Right atrium auricular region (tissue), 2 donors: ENCODE data around the gene TM4SF20. TPM values are rescaled to one million over a fixed set of nuclear protein-coding genes. Genes with fewer than 3 reads are reported as not detected.

Source experiments
- DNase-seq: peaks from one replicate; pipeline ENCODE4 v3.0.0-alpha.2; 2019; ENCODE audit warnings: low spot score
- H3K27ac ChIP-seq, 2 donors: fragments of 200-600 bp; sonication (generic); 1 replicate in 1 of 2; 2 replicates in 1 of 2; pipeline ENCODE4 v1.5.1; 2016 to 2019
- H3K27me3 ChIP-seq, 2 donors: fragments of 200-600 bp; sonication (generic); one replicate each; pipeline versions ENCODE4 v1.5.1 to v1.6.0; 2017 to 2019
- H3K36me3 ChIP-seq: fragments of 200-600 bp; sonication (generic); one replicate; pipeline ENCODE4 v1.5.1; 2016
- H3K4me1 ChIP-seq, 2 donors: fragments of 200-600 bp; sonication (generic); one replicate each; pipeline versions ENCODE4 v1.5.1 to v1.6.0; 2017 to 2019
- H3K4me3 ChIP-seq, 2 donors: fragments of 200-600 bp; sonication (generic); 1 replicate in 1 of 2; 2 replicates in 1 of 2; pipeline ENCODE4 v1.5.1; 2017 to 2019; ENCODE audit warnings: mild to moderate bottlenecking in 1 of 2, moderate library complexity in 1 of 2
- H3K9me3 ChIP-seq, 2 donors: fragments of 200-600 bp; sonication (generic); one replicate each; pipeline ENCODE4 v1.5.1; 2019
- total RNA-seq, 2 donors: library from RNA; depleted of rRNA; stranded (reverse); fragments of >200 nt; gene quantifications; one replicate each; pipeline ENCODE4 v1.1.0, GENCODE V29; 2016
- TF ChIP-seq, protein P1 (sequence below), 2 donors: fragments of 200-600 bp; sonication (generic); IDR thresholded peaks; one replicate each; pipeline ENCODE4 v1.5.1; 2019; ENCODE audit warnings: antibody characterized with exemption in 2 of 2

Gene TM4SF20
- total RNA-seq, 2 donors from 2014 or later: not detected

DNA sequence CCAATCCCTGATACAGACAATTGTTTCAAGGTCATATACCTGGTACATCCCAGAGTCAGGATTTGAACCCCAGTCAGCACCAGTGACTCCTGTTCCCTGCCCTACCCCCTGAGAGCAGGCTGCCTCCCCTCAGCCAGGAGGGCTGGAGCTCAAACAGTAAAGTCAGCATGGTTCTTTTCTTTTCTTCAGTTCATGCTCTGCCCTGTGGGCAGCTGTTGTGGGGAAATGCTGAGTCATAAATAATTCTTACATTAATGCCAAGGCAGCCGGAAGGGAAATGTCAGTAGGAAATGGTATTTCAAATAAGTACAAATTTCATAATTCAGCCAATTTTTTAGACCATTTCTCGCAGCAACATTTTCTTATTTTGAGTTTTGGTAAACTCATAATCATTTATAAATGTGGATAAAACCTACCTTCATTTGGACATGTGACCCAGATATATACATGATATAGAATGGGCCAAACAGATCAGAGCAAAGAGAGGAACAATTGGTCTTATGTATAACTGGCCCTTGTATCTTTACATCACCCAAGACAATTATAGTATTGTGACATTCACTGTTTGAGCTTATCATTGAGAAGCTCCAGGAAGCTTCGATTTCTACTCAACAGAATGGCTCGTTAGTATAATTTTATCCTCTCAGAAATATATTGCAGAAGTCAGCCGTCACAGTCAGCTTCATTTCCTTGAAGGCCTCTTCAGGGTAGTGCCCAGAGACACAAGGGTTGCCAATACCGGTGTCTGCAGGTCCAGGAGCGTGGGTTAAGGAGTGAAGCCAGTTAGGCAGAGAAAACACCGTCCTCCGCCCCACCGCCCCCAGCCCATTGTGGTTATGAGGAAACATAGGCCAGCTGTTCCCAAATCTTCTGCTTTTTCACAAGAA, 36.7 kb upstream of the TM4SF20 start:
- no peaks in the 10 kb centered on the region for H3K9me3 ChIP-seq
- no peaks in the 10 kb centered on the region for H3K36me3 ChIP-seq
- DNase-seq: peak; percentile 76
- no peaks in the 10 kb centered on the region for H3K4me1 ChIP-seq
- no peaks in the 10 kb centered on the region for H3K27me3 ChIP-seq
- no peak overlapping the region for H3K4me3 ChIP-seq
- H3K27ac ChIP-seq: peak overlapping the region; percentile 3 to 60
- TF ChIP-seq, protein P1, sequence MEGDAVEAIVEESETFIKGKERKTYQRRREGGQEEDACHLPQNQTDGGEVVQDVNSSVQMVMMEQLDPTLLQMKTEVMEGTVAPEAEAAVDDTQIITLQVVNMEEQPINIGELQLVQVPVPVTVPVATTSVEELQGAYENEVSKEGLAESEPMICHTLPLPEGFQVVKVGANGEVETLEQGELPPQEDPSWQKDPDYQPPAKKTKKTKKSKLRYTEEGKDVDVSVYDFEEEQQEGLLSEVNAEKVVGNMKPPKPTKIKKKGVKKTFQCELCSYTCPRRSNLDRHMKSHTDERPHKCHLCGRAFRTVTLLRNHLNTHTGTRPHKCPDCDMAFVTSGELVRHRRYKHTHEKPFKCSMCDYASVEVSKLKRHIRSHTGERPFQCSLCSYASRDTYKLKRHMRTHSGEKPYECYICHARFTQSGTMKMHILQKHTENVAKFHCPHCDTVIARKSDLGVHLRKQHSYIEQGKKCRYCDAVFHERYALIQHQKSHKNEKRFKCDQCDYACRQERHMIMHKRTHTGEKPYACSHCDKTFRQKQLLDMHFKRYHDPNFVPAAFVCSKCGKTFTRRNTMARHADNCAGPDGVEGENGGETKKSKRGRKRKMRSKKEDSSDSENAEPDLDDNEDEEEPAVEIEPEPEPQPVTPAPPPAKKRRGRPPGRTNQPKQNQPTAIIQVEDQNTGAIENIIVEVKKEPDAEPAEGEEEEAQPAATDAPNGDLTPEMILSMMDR (IDR thresholded peaks at IDR 0.05): no peak

DNA sequence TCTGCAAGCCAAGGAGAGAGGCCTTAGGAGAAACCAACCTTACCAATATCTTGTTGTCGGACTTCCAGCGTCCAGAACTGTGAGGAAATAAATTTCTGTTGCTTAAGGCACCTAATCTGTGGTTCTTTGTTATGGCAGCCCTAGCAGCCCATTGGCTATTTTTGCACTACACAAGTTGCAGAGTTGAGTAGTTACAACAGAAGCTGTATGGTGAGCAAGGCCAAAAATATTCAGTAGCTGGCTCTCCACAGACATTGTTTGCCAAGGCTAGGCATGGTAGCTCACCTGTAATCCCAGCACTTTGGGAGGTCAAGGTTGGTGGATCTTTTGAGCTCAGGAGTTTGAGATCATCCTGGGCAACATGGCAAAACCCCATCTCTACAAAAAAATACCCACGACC, 35.7 kb upstream of the TM4SF20 start:
- Histone ChIP-seq H3K4me3 (no peak overlapping the region), H3K4me1 (no peaks in the 10 kb centered on the region), H3K9me3 (no peaks in the 10 kb centered on the region), H3K27me3 (no peaks in the 10 kb centered on the region), H3K27ac (peak overlapping the region in 1 of 2 donors; percentile 59), H3K36me3 (no peaks in the 10 kb centered on the region)
- peak; percentile 57 for DNase-seq
- TF ChIP-seq, protein P1 (IDR thresholded peaks at IDR 0.05): no peak

DNA sequence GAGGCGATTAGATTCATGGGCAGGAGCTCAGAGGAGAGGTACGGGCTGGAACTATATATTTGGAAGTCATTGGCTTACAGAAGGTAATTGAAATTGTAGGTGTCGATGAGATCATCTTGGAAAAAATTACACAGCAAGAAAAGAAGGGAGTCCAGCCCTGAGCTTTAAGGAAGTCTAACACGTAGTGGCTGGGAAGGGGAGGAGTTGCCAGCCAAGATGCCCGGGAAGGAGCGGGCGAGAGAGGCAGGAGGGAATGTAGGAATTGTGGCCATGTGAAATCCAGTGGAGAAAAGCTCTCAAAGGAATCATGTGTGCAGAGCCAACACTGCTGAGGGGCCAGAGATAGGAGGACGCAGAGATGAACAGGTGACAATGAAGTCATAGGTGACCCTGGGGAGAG, 34.3 kb upstream of the TM4SF20 start:
- TF ChIP-seq, protein P1 (IDR thresholded peaks at IDR 0.05): no peak
- H3K27ac ChIP-seq: no peak overlapping the region

DNA sequence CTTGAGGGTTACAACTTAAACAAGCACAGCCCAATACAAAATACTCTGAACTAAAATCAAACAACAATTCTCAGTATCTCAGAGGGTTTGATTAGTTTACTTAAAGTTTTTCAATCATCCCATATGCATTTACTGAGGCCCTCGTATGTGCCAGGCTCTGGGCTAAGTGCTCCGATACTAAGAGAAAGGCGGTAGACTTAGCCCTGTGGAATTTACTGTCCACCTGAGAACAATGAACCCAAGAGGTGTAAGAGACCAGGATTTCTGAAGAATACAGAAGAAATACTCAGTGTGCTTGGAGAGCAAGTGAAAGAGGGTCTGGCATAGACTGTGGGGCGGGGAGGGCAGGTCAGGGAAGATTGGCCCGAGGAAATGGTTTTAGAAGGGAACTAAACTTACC, 33.8 kb upstream of the TM4SF20 start:
- H3K27me3 ChIP-seq: no peaks in the 10 kb centered on the region
- H3K9me3 ChIP-seq: no peaks in the 10 kb centered on the region
- H3K27ac ChIP-seq: no peak overlapping the region
- H3K4me1 ChIP-seq: no peaks in the 10 kb centered on the region
- no peak overlapping the region for H3K4me3 ChIP-seq
- peak; percentile 42 for DNase-seq
- no peaks in the 10 kb centered on the region for H3K36me3 ChIP-seq
- TF ChIP-seq, protein P1 (IDR thresholded peaks at IDR 0.05): no peak

More for the DNA sequence above, 34.3 kb upstream of the TM4SF20 start:
- peak; percentile 56 for DNase-seq
- Histone ChIP-seq H3K4me3 (no peak overlapping the region), H3K9me3 (no peaks in the 10 kb centered on the region), H3K4me1 (no peaks in the 10 kb centered on the region), H3K36me3 (no peaks in the 10 kb centered on the region), H3K27me3 (no peaks in the 10 kb centered on the region)

DNA sequence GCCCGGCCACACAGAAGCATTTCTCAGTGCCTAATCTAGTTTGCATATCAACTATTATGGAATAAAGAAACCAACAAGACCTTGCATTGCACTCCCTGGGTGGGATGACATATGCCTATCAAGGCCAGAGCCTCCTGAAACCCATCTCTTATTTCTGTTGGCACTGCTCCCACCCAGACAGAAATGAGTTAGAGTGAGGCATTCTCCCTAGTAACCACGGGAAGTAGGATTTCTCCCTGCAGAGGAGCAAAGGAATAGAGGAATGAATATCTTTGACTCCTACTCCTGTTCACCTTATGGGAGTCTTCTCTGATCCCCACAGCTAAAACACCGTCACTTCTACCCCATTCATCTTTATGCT, 32.9 kb upstream of the TM4SF20 start:
- peaks cover 0 to under 1% of the 10 kb centered on the region in 2 donors for H3K4me1 ChIP-seq
- H3K9me3 ChIP-seq: no peaks in the 10 kb centered on the region
- H3K36me3 ChIP-seq: no peaks in the 10 kb centered on the region
- no peak overlapping the region for H3K27ac ChIP-seq
- no peak overlapping the region for H3K4me3 ChIP-seq
- no peak for DNase-seq
- TF ChIP-seq, protein P1 (IDR thresholded peaks at IDR 0.05): no peak
- H3K27me3 ChIP-seq: no peaks in the 10 kb centered on the region
